K562 (cell line): ENCODE data around the gene AFDN. TPM values are rescaled to one million over a fixed set of nuclear protein-coding genes. Genes with fewer than 3 reads are reported as not detected.

ENCODE experiments used
- ATAC-seq: fragments of 200-7000 bp; cut with Tn5 transposase; 3 replicates; pipeline ENCODE4 v1.9.1; 2020; ENCODE audit warnings: moderate library complexity
- BruUV-seq: library from RNA; stranded (reverse); fragments of 400-500 nt; replicated peaks from 2 replicates; lab custom pipeline; 2021; lab: Mats Ljungman, UMichigan
- CTCF ChIA-PET: fragments of 300-600 bp; formaldehyde crosslinking; extraction: SDS; loops from one replicate; lab custom pipeline; 2021; ENCODE audit warnings: low intra/inter-chr PET ratio; lab: Yijun Ruan, JAX
- POLR2A ChIA-PET: fragments of 300-600, 350-650 bp; sonication (Branson Sonifier 250); formaldehyde crosslinking; extraction: SDS; loops from one replicate; lab custom pipeline; 2021; ENCODE audit warnings: antibody characterized with exemption, inconsistent platforms; lab: Yijun Ruan, JAX
- DNase-seq, 4 experiments: peaks; one replicate each; pipeline versions ENCODE4 v3.0.0 to v3.0.0-alpha.2; 2011 to 2018; ENCODE audit warnings: low spot score in 3 of 4, mixed read lengths in 3 of 4; ENCODE audit errors: extremely low read depth in 1 of 4
- FAIRE-seq: peaks from 2 replicates; lab custom pipeline; 2011; peaks lifted over from hg19 to GRCh38; lab: Jason Lieb, UNC
- H2AFZ ChIP-seq: 2 replicates; pipeline ENCODE4 v1.6.0; 2011; ENCODE audit warnings: low read depth, low read length, control low read depth, inconsistent platforms
- H3K27ac ChIP-seq: fragments of 200-600 bp; 3 replicates; pipeline ENCODE4 v1.8.0; 2011; ENCODE audit warnings: low read depth, mild to moderate bottlenecking, control low read depth, inconsistent platforms, low read length, moderate library complexity, mixed read lengths; ENCODE audit errors: extremely low read depth
- H3K27me3 ChIP-seq, 2 experiments: fragments of 300-600 bp in 1 of 2; 2 replicates in 1 of 2; 3 replicates in 1 of 2; pipeline versions ENCODE4 v1.6.0 to v1.8.0; 2011; ENCODE audit warnings: inconsistent platforms in 2 of 2, low read length in 2 of 2, mild to moderate bottlenecking in 1 of 2, mixed read lengths in 1 of 2, moderate library complexity in 1 of 2; ENCODE audit not compliant: control insufficient read depth in 2 of 2, insufficient read depth in 2 of 2
- H3K36me3 ChIP-seq: fragments of 300-600 bp; 3 replicates; pipeline ENCODE4 v1.8.0; 2011; ENCODE audit warnings: mild to moderate bottlenecking, low read length, inconsistent platforms; ENCODE audit not compliant: control insufficient read depth, insufficient read depth
- H3K4me1 ChIP-seq, 2 experiments: fragments of 200-600 bp in 1 of 2; replicated peaks in 1 of 2; 2 replicates in 1 of 2; 3 replicates in 1 of 2; pipeline versions ENCODE4 v1.5.1 to v1.8.0; 2011; ENCODE audit warnings: inconsistent platforms in 2 of 2, low read length in 2 of 2, mild to moderate bottlenecking in 1 of 2, mixed read lengths in 1 of 2, moderate library complexity in 1 of 2; ENCODE audit not compliant: control insufficient read depth in 2 of 2, insufficient read depth in 2 of 2
- H3K4me2 ChIP-seq: 2 replicates; pipeline ENCODE4 v1.6.1; 2011; ENCODE audit warnings: low read length, control low read depth, inconsistent platforms, mixed read lengths; ENCODE audit not compliant: insufficient read depth
- H3K4me3 ChIP-seq: fragments of 200-600 bp; sonication (generic), shearing (Covaris generic); 2 replicates; pipeline ENCODE4 v1.5.1; 2016; ENCODE audit warnings: control low read depth, inconsistent platforms
- H3K79me2 ChIP-seq: fragments of 200-600 bp; 3 replicates; pipeline ENCODE4 v1.8.0; 2011; ENCODE audit warnings: low read length, inconsistent platforms; ENCODE audit not compliant: control insufficient read depth, insufficient read depth
- H3K9ac ChIP-seq, 2 experiments: 2 replicates each; pipeline versions ENCODE4 v1.6.0 to v1.6.1; 2011; ENCODE audit warnings: low read depth in 2 of 2, low read length in 2 of 2, control low read depth in 1 of 2, inconsistent platforms in 1 of 2, mild to moderate bottlenecking in 1 of 2, mixed read lengths in 1 of 2; ENCODE audit not compliant: insufficient read depth in 1 of 2
- H3K9me1 ChIP-seq: one replicate; pipeline ENCODE4 v1.6.0; 2011; ENCODE audit warnings: inconsistent platforms, mild to moderate bottlenecking, low read length, moderate library complexity; ENCODE audit not compliant: control insufficient read depth, insufficient read depth
- H3K9me3 ChIP-seq: replicated peaks from 2 replicates; pipeline ENCODE4 v1.5.1; 2011; ENCODE audit warnings: low read depth, low read length, inconsistent platforms; ENCODE audit not compliant: control insufficient read depth, insufficient read depth
- H4K20me1 ChIP-seq: replicated peaks from 2 replicates; pipeline ENCODE4 v1.6.1; 2011; ENCODE audit warnings: low read length, inconsistent platforms, mixed read lengths; ENCODE audit not compliant: control insufficient read depth, insufficient read depth
- ELF4 ChIP-seq: fragments of 450-650 bp; formaldehyde crosslinking; IDR thresholded peaks from 2 replicates; pipeline ENCODE4 v1.4.0; 2022; ENCODE audit warnings: missing genetic modification characterization
- FOXA1 ChIP-seq: fragments of 450-650 bp; IDR thresholded peaks from 2 replicates; pipeline ENCODE4 v1.6.1; 2016; ENCODE audit warnings: mild to moderate bottlenecking, borderline replicate concordance
- HMG20B ChIP-seq: fragments of 250-450 bp; sonication (Bioruptor Pico); IDR thresholded peaks from 2 replicates; pipeline ENCODE4 v1.5.0; 2021; ENCODE audit warnings: mild to moderate bottlenecking
- HNRNPH1 ChIP-seq: fragments of 200-400 bp; formaldehyde crosslinking; optimal IDR thresholded peaks from 2 replicates; pipeline ENCODE3; 2017; ENCODE audit warnings: low read depth, mild to moderate bottlenecking, low read length, moderate library complexity
- PHB ChIP-seq: fragments of 250-450 bp; sonication (Bioruptor Pico); IDR thresholded peaks from 2 replicates; pipeline ENCODE4 v1.5.0; 2021
- THAP7 ChIP-seq: fragments of 250-450 bp; sonication (Bioruptor Pico); IDR thresholded peaks from 2 replicates; pipeline ENCODE4 v1.5.0; 2021
- ZNF232 ChIP-seq: sonication (generic); formaldehyde crosslinking; IDR thresholded peaks from 2 replicates; pipeline ENCODE4 v1.8.0; 2022; ENCODE audit warnings: mild to moderate bottlenecking, missing genetic modification reagents
- WGBS: fragments of 100-300 bp; shearing (Covaris generic); methylation state at CpG from one replicate; pipeline ENCODE4 v1.1.6; 2016; ENCODE audit warnings: low coverage, mixed read lengths; ENCODE audit not compliant: insufficient coverage; ENCODE audit errors: missing lambda C conversion rate; 5-methylcytosine and 5-hydroxymethylcytosine counted together
- in situ Hi-C: fragments of 300-500 bp; cut with MboI; formaldehyde crosslinking; loops from 4 replicates; pipeline ENCODE4 v1.15.0; 2018; ENCODE audit warnings: inconsistent platforms, mixed read lengths
- intact Hi-C: fragments of 100-400 bp; cut with micrococcal nuclease; formaldehyde crosslinking; loops from 2 replicates; pipeline ENCODE4 v1.14.2; 2022
- polyA plus RNA-seq, 8 experiments: library from polyadenylated mRNA; depleted of rRNA in 4 of 8; stranded (reverse) in 5 of 8; unstranded in 3 of 8; fragments of >200 nt; fragmentation: Nextera tagmentation in 2 of 8; fragmentation: Illumina TruSeq in 1 of 8; extraction: Ambion mirVana in 2 of 8; extraction: Trizol in 1 of 8; gene quantifications; 2 replicates each; pipeline versions ENCODE4 v1.2.1 to v1.2.3, GENCODE V29; 2011 to 2014; ENCODE audit warnings: inconsistent platforms in 1 of 8, missing spikeins in 1 of 8
- total RNA-seq, 7 experiments: library from RNA; depleted of rRNA in 6 of 7; stranded (reverse); fragments of >200 nt in 6 of 7; fragmentation: Illumina TruSeq in 2 of 7; extraction: Trizol in 2 of 7; gene quantifications; 2 replicates each; pipeline versions ENCODE4 v1.2.1 to v1.2.3, GENCODE V29; 2011 to 2021; ENCODE audit warnings: low replicate concordance in 1 of 7

Gene AFDN
- total and polyA plus RNA-seq, 9 of the 15 experiments (the other 6 are each of a cell fraction or from before 2014, with no cell fraction given): 7.2 to 129 (median 105) TPM

GRCh38 chr6:167966540-167966905 lies 139.8 kb downstream of the AFDN start:
- ATAC-seq (no peak), DNase-seq (no peak), FAIRE-seq (no peak)
- POLR2A ChIA-PET: no interaction called here
- CTCF ChIA-PET: no interaction called here
- no peak for TF ChIP-seq ELF4 (CRISPR knock-in tag)
- no peak for TF ChIP-seq ZNF232 (CRISPR knock-in tag)
- no peak for TF ChIP-seq HNRNPH1
- no peak for TF ChIP-seq THAP7 (CRISPR knock-in tag)
- no peak for TF ChIP-seq HMG20B (CRISPR knock-in tag)
- no peak for TF ChIP-seq PHB (CRISPR knock-in tag)
- TF ChIP-seq FOXA1: no peak
- H3K36me3 ChIP-seq: peaks cover 88% of the 10 kb centered on the region
- H3K4me2 ChIP-seq: no peak overlapping the region
- H2AFZ ChIP-seq: no peak overlapping the region
- H3K27me3 ChIP-seq: no peaks in the 10 kb centered on the region
- H4K20me1 ChIP-seq: no peaks in the 10 kb centered on the region; the same call in 1 of the 2 replicates
- intact Hi-C loops: no loop called here
- no TSS peak for BruUV-seq
- H3K27ac ChIP-seq: no peak overlapping the region
- H3K4me3 ChIP-seq: no peak overlapping the region
- H3K79me2 ChIP-seq: no peaks in the 10 kb centered on the region
- in situ Hi-C loops: no loop called here
- 95% methylated on average over 8 of the region's 8 CpGs for WGBS
- peaks cover 3% of the 10 kb centered on the region for H3K9me1 ChIP-seq
- no peaks in the 10 kb centered on the region for H3K9me3 ChIP-seq
- H3K4me1 ChIP-seq: peaks cover 0 to 7% of the 10 kb centered on the region in 2 experiments; a peak in 1 of 5 replicates
- H3K9ac ChIP-seq: no peak overlapping the region
